Measurements from ENCODE around the gene OR1N1. TPM values are rescaled to one million over a fixed set of nuclear protein-coding genes. Genes with fewer than 3 reads are reported as not detected.

The OR1N1 gene
- total and polyA plus RNA-seq, 2 of the 13 experiments (the other 11 are each of a cell fraction or from before 2014, with no cell fraction given), result not detected

DNA sequence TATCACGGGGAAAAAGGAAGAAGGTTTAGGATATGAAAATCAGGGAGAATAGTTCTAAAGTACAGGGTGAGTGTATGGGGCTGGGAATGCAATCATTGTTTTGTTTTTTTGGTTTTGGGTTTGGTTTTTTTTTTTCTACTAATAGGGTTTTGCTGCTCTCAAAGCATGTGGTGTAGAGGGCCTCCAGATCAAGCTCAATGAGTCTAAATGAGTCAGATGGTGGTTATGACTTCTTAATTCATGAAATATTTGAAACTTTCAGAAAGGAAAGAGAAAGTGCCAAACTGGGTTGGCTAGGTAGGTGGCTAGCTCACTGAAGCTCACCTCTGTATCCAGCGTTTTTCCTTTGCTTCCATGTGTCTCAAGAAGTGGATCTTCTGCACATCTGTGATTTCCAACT lies 45.4 kb upstream of the OR1N1 start (continued):
- TF ChIP-seq, protein P1, sequence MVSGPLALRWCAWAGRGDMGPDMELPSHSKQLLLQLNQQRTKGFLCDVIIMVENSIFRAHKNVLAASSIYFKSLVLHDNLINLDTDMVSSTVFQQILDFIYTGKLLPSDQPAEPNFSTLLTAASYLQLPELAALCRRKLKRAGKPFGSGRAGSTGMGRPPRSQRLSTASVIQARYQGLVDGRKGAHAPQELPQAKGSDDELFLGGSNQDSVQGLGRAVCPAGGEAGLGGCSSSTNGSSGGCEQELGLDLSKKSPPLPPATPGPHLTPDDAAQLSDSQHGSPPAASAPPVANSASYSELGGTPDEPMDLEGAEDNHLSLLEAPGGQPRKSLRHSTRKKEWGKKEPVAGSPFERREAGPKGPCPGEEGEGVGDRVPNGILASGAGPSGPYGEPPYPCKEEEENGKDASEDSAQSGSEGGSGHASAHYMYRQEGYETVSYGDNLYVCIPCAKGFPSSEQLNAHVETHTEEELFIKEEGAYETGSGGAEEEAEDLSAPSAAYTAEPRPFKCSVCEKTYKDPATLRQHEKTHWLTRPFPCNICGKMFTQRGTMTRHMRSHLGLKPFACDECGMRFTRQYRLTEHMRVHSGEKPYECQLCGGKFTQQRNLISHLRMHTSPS (CRISPR knock-in tag; IDR thresholded peaks at IDR 0.05; ENCODE audit: low read depth), result no peak
- no peak for TF ChIP-seq ZNF24 (IDR thresholded peaks at IDR 0.05)
- TF ChIP-seq STAG1 (CRISPR knock-in tag; IDR thresholded peaks at IDR 0.05), result no peak
- TF ChIP-seq ZNF878 (CRISPR knock-in tag; IDR thresholded peaks at IDR 0.05), result no peak
- no peak for TF ChIP-seq ZNF574 (CRISPR knock-in tag; IDR thresholded peaks at IDR 0.05)
- no peak for TF ChIP-seq RXRB (CRISPR knock-in tag; IDR thresholded peaks at IDR 0.05; ENCODE audit: borderline replicate concordance)
- TF ChIP-seq HNRNPUL1 (IDR thresholded peaks at IDR 0.05; ENCODE audit: low read depth, low read length), result no peak
- no peak for TF ChIP-seq HOXA9 (CRISPR knock-in tag; IDR thresholded peaks at IDR 0.05; ENCODE audit: borderline replicate concordance)

GRCh38 chr9:122567901-122568300 lies 40.8 kb upstream of the OR1N1 start:
- POLR2A ChIA-PET, result no interaction called here
- CTCF ChIA-PET (ENCODE audit: low intra/inter-chr PET ratio, low total read pairs), result no interaction called here
- intact Hi-C loops (cut with micrococcal nuclease; ENCODE audit: unreplicated experiment) (no loop called here), in situ Hi-C loops (cut with HindIII; ENCODE audit: extremely low pct_ligation_motif_present, low pct_unique_long_range_greater_than_20kb) (no loop called here)
- BruUV-seq (replicated peaks), result no TSS peak
- Histone ChIP-seq H3K4me2 (ENCODE audit: low read depth, low read length) (no peak overlapping the region), H3K36me3 (replicated peaks in 1 of 2; ENCODE audit: control insufficient read depth in 1 of 2, insufficient read depth in 2 of 2, low read length in 2 of 2) (no peaks in the 10 kb centered on the region), H3K27me3 (ENCODE audit: control insufficient read depth in 1 of 2, insufficient read depth in 2 of 2, low read length in 2 of 2) (no peaks in the 10 kb centered on the region), H3K4me3 (replicated peaks in 1 of 3; ENCODE audit: insufficient read depth in 1 of 3, low read depth in 2 of 3, low read length in 3 of 3) (no peak overlapping the region), H3K27ac (ENCODE audit: extremely low read length, insufficient read depth, low read length) (no peak overlapping the region), H3K9me3 (ENCODE audit: low read length) (no peaks in the 10 kb centered on the region), H3K4me1 (ENCODE audit: insufficient read depth, low read length) (no peaks in the 10 kb centered on the region), H2AFZ (ENCODE audit: low read length) (no peak overlapping the region), H4K20me1 (ENCODE audit: insufficient read depth, low read length) (no peaks in the 10 kb centered on the region), H3K9ac (ENCODE audit: insufficient read depth, low read depth, low read length) (no peak overlapping the region), H3K79me2 (ENCODE audit: insufficient read depth, low read length) (no peaks in the 10 kb centered on the region)
- no peak for TF ChIP-seq ZNF556 (CRISPR knock-in tag; IDR thresholded peaks at IDR 0.05; ENCODE audit: borderline replicate concordance)
- no peak for TF ChIP-seq CREM (IDR thresholded peaks at IDR 0.05)
- TF ChIP-seq CREM (CRISPR knock-in tag; IDR thresholded peaks at IDR 0.05), result no peak
- DNase-seq (ENCODE audit: low spot score), result no peak
- 19% methylated on average over 4 of the region's 4 CpGs for WGBS (ENCODE audit: low lambda C conversion rate)
- ATAC-seq, result no peak
- no peak for FAIRE-seq

All from HepG2 (cell line).